PC-3 (cell line): Measurements from ENCODE around the gene CLDN19. TPM values are rescaled to one million over a fixed set of nuclear protein-coding genes. Genes with fewer than 3 reads are reported as not detected.
"Not testable (repeated sequence)": the region's sequence is repeated elsewhere in the genome, so short reads cannot be mapped to it uniquely, and the experiment has no call there.

Experiments used
- ATAC-seq: fragments of 200-7000 bp; cut with Tn5 transposase; 2 replicates; pipeline ENCODE4 v1.9.1; 2020; ENCODE audit warnings: mild to moderate bottlenecking, moderate library complexity
- BruUV-seq: library from RNA; stranded (reverse); fragments of 400-500 nt; replicated peaks from 2 replicates; lab custom pipeline; 2021; lab: Mats Ljungman, UMichigan
- CTCF ChIA-PET: fragments of 300-600 bp; sonication (Branson Sonifier 250); formaldehyde crosslinking; loops from one replicate; lab custom pipeline; 2022; ENCODE audit warnings: antibody characterized with exemption; lab: Charles Lee
- POLR2A ChIA-PET: fragments of 300-600 bp; sonication (Branson Sonifier 250); formaldehyde crosslinking; loops from one replicate; lab custom pipeline; 2022; ENCODE audit warnings: antibody characterized with exemption; ENCODE audit not compliant: unreplicated experiment; lab: Charles Lee
- DNase-seq: peaks from one replicate; pipeline ENCODE4 v3.0.0-alpha.2; 2015
- H2AFZ ChIP-seq: fragments of 300-600 bp; sonication (generic); 2 replicates; pipeline ENCODE4 v1.6.0; 2016; ENCODE audit warnings: antibody characterized with exemption, low read length
- H3F3A ChIP-seq: fragments of 300-600 bp; sonication (generic); one replicate; pipeline ENCODE4 v1.6.0; 2017; ENCODE audit warnings: antibody characterized with exemption, low read length, control low read depth, mild to moderate bottlenecking; ENCODE audit not compliant: unreplicated experiment
- H3K27ac ChIP-seq: fragments of 300-600 bp; sonication (generic); 2 replicates; pipeline ENCODE4 v1.5.1; 2016; ENCODE audit warnings: mild to moderate bottlenecking, low read length
- H3K27me3 ChIP-seq: fragments of 300-600 bp; sonication (generic); 2 replicates; pipeline ENCODE4 v1.6.1; 2016; ENCODE audit warnings: low read length, mixed read lengths
- H3K36me3 ChIP-seq: fragments of 300-600 bp; sonication (generic); 2 replicates; pipeline ENCODE4 v1.6.1; 2016; ENCODE audit warnings: low read depth, mixed run types, low read length, mixed read lengths
- H3K4me1 ChIP-seq: fragments of 300-600 bp; sonication (generic); 2 replicates; pipeline ENCODE4 v1.5.1; 2016; ENCODE audit warnings: low read length; ENCODE audit not compliant: insufficient read depth
- H3K4me2 ChIP-seq: fragments of 300-600 bp; sonication (generic); 2 replicates; pipeline ENCODE4 v1.6.0; 2016; ENCODE audit warnings: low read length
- H3K4me3 ChIP-seq: fragments of 300-600 bp; sonication (generic); 2 replicates; pipeline ENCODE4 v1.5.1; 2016; ENCODE audit warnings: mild to moderate bottlenecking, low read length, mixed read lengths
- H3K79me2 ChIP-seq: fragments of 300-600 bp; sonication (generic); 2 replicates; pipeline ENCODE4 v1.6.1; 2017; ENCODE audit warnings: low read length, mixed read lengths
- H3K9ac ChIP-seq: fragments of 300-600 bp; sonication (generic); 2 replicates; pipeline ENCODE4 v1.6.0; 2016; ENCODE audit warnings: mild to moderate bottlenecking, low read length
- H3K9me2 ChIP-seq: fragments of 300-600 bp; sonication (generic); replicated peaks from 2 replicates; pipeline ENCODE4 v1.6.1; 2016; ENCODE audit warnings: mixed run types, low read length, mixed read lengths
- H3K9me3 ChIP-seq: fragments of 300-600 bp; sonication (generic); 2 replicates; pipeline ENCODE4 v1.6.1; 2016; ENCODE audit warnings: low read length, mixed read lengths
- H4K20me1 ChIP-seq: fragments of 300-600 bp; sonication (generic); 2 replicates; pipeline ENCODE4 v1.6.1; 2016; ENCODE audit warnings: low read length, mixed read lengths
- EZH2 ChIP-seq: fragments of 300-600 bp; sonication (generic); IDR thresholded peaks from one replicate; pipeline ENCODE4 v1.6.1; 2017; ENCODE audit warnings: antibody characterized with exemption, mild to moderate bottlenecking, low read length; ENCODE audit not compliant: unreplicated experiment
- EZH2phosphoT487 ChIP-seq: fragments of 300-600 bp; sonication (generic); IDR thresholded peaks from 2 replicates; pipeline ENCODE4 v1.6.1; 2018; ENCODE audit warnings: mild to moderate bottlenecking, antibody characterized with exemption, low read length, borderline replicate concordance
- intact Hi-C: fragments of 100-400 bp; cut with micrococcal nuclease; formaldehyde crosslinking; loops from 2 replicates; pipeline ENCODE4 v1.9.0; 2023
- total RNA-seq: library from RNA; depleted of rRNA; stranded (reverse); fragments of >200 nt; gene quantifications from 2 replicates; pipeline ENCODE4 v1.2.3, GENCODE V29; 2014
- TF ChIP-seq, protein P1 (sequence below): fragments of 300-600 bp; sonication (generic); conservative IDR thresholded peaks from 2 replicates; pipeline ENCODE4 v1.5.1; 2017; ENCODE audit warnings: antibody characterized with exemption, low read depth, mild to moderate bottlenecking, low read length

CLDN19 gene
- total RNA-seq, 1 experiment from 2014 or later = not detected

DNA sequence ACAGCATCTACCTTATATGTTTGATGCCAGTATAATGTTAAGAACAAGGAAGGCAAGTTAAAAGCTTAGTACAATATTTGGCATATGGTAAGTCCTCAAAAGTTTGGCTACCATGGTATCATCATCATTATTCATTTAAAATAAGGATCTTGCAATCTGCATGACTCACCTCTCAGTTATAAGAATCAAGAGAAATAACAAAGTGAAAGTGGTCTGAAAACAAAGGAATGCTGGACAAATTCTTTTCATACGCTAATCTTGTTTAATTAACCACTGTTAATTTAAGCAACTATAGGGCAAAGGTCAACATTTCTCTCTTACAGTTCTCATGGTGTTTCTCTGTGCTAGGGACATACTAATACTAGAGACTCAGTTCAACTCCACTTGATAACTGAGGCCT, 13.0 kb upstream of the CLDN19 start:
- intact Hi-C loops = no loop called here
- no peak for DNase-seq

DNA sequence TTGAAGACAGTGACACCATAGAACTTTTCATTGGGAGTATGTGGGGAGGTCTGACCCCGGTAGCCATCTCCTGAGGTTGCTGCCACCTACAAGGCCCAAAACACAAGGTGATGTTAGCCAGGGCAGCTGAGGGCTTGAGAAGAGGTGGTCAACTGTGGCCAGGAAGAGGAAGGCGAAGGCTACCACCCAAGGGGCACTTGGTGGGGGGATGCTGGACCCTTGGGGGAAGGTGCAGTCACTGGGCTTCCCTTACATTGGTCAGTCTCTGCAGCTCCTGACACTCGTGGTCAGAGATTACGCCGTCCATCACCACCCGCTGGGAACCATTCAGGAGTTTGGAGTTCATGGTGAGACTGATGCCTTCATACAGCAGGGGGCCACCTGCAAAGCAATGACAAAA, 12.2 kb upstream of the CLDN19 start:
- H3F3A ChIP-seq = no peaks in the 10 kb centered on the region
- ATAC-seq (no peak), DNase-seq (no peak)
- ChIA-PET POLR2A (interaction anchor here (0.6 kb wide), 1 partner anchor 414 kb away, joined by 3 read pairs; no protein-coding TSS in a partner anchor), CTCF (interaction anchor here (0.9 kb wide), 1 partner anchor 14 kb away, joined by 4 read pairs; no protein-coding TSS in a partner anchor)
- no peaks in the 10 kb centered on the region for H3K4me1 ChIP-seq
- H3K27me3 ChIP-seq = no peaks in the 10 kb centered on the region
- H3K4me3 ChIP-seq = no peak overlapping the region
- H4K20me1 ChIP-seq = no peaks in the 10 kb centered on the region
- peaks cover 19% of the 10 kb centered on the region for H3K36me3 ChIP-seq
- H2AFZ ChIP-seq = no peak overlapping the region
- no TSS peak for BruUV-seq
- no peaks in the 10 kb centered on the region for H3K79me2 ChIP-seq
- no peak overlapping the region for H3K9ac ChIP-seq
- no peaks in the 10 kb centered on the region for H3K9me2 ChIP-seq
- H3K4me2 ChIP-seq = no peak overlapping the region
- no peaks in the 10 kb centered on the region for H3K9me3 ChIP-seq
- TF ChIP-seq EZH2phosphoT487 (no peak), EZH2 (no peak)
- TF ChIP-seq, protein P1, sequence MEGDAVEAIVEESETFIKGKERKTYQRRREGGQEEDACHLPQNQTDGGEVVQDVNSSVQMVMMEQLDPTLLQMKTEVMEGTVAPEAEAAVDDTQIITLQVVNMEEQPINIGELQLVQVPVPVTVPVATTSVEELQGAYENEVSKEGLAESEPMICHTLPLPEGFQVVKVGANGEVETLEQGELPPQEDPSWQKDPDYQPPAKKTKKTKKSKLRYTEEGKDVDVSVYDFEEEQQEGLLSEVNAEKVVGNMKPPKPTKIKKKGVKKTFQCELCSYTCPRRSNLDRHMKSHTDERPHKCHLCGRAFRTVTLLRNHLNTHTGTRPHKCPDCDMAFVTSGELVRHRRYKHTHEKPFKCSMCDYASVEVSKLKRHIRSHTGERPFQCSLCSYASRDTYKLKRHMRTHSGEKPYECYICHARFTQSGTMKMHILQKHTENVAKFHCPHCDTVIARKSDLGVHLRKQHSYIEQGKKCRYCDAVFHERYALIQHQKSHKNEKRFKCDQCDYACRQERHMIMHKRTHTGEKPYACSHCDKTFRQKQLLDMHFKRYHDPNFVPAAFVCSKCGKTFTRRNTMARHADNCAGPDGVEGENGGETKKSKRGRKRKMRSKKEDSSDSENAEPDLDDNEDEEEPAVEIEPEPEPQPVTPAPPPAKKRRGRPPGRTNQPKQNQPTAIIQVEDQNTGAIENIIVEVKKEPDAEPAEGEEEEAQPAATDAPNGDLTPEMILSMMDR = no peak
- intact Hi-C loops = no loop called here
- H3K27ac ChIP-seq = no peak overlapping the region

More for the DNA sequence above, 13.0 kb upstream of the CLDN19 start:
- Histone ChIP-seq H3K27ac (no peak overlapping the region), H3K9me3 (no peaks in the 10 kb centered on the region), H3K9ac (no peak overlapping the region), H3K9me2 (no peaks in the 10 kb centered on the region), H3K27me3 (no peaks in the 10 kb centered on the region), H3K4me2 (no peak overlapping the region), H3F3A (no peaks in the 10 kb centered on the region), H2AFZ (no peak overlapping the region), H3K36me3 (peaks cover 19% of the 10 kb centered on the region), H3K4me1 (no peaks in the 10 kb centered on the region), H3K79me2 (no peaks in the 10 kb centered on the region), H3K4me3 (no peak overlapping the region), H4K20me1 (no peaks in the 10 kb centered on the region)
- no TSS peak for BruUV-seq
- no peak for ATAC-seq
- POLR2A ChIA-PET = interaction anchor here (0.6 kb wide), 1 partner anchor 415 kb away, joined by 3 read pairs; no protein-coding TSS in a partner anchor
- CTCF ChIA-PET = interaction anchor here (0.9 kb wide), 1 partner anchor 13 kb away, joined by 4 read pairs; no protein-coding TSS in a partner anchor
- TF ChIP-seq EZH2 = no peak
- TF ChIP-seq, protein P1 = no peak
- TF ChIP-seq EZH2phosphoT487 = no peak

DNA sequence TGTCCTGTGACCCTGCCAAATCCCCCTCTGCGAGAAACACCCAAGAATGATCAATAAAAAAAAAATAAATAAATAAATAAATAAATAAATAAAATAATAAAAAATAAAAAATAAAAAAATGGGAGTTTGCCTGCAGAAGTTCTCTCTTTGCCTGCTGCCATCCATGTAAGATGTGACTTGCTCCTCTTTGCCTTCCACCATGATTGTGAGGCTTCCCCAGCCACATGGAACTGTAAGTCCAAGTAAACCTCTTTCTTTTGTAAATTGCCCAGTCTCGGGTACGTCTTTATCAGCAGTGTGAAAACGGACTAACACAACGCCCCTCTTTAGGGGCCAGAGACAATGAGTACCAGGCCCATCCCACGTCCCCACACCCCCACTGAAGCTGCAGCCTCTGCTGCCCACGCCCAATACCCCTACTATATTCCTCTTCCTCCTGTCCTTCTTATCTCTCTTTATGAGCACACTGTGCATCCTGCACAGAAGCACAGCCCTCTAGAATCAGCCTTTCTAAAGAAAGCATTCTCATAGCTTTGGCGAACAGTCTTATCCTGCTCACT, 11.6 kb upstream of the CLDN19 start:
- H4K20me1 ChIP-seq, H3K9me2 ChIP-seq, ATAC-seq, H3K79me2 ChIP-seq, intact Hi-C loops, H3K9me3 ChIP-seq, H3K27me3 ChIP-seq, H3K4me3 ChIP-seq, BruUV-seq, H2AFZ ChIP-seq, H3K4me1 ChIP-seq, DNase-seq, POLR2A ChIA-PET, H3F3A ChIP-seq, H3K9ac ChIP-seq, H3K27ac ChIP-seq, CTCF ChIA-PET, H3K4me2 ChIP-seq: not testable (repeated sequence)
- H3K36me3 ChIP-seq = peaks cover 19% of the 10 kb centered on the region
